RWPE2 (cell line): ENCODE measurements around the gene IER3IP1.

Source experiments
- ATAC-seq: fragments of 200-7000 bp; cut with Tn5 transposase; 3 replicates; pipeline ENCODE4 v1.9.1; 2021; ENCODE audit warnings: low read depth
- DNase-seq: peaks from one replicate; pipeline ENCODE4 v3.0.0-alpha.2; 2020; ENCODE audit warnings: low spot score
- H3K27ac ChIP-seq: fragments of 450-650 bp; 2 replicates; pipeline ENCODE4 v1.5.1; 2017; ENCODE audit warnings: mild to moderate bottlenecking; ENCODE audit not compliant: poor library complexity, severe bottlenecking
- H3K27me3 ChIP-seq: fragments of 250-450 bp; sonication (Bioruptor Pico); 2 replicates; pipeline ENCODE4 v1.5.1; 2021; ENCODE audit warnings: mild to moderate bottlenecking, moderate library complexity; ENCODE audit not compliant: insufficient read depth, poor library complexity, severe bottlenecking
- H3K36me3 ChIP-seq: fragments of 250-450 bp; sonication (Bioruptor Pico); 2 replicates; pipeline ENCODE4 v1.5.1; 2020; ENCODE audit warnings: low read depth, mild to moderate bottlenecking, moderate library complexity
- H3K4me1 ChIP-seq: fragments of 250-450 bp; sonication (Bioruptor Pico); 2 replicates; pipeline ENCODE4 v1.5.1; 2021; ENCODE audit warnings: mild to moderate bottlenecking, moderate library complexity; ENCODE audit not compliant: insufficient read depth, poor library complexity, severe bottlenecking
- H3K4me3 ChIP-seq: fragments of 250-450 bp; sonication (Bioruptor Pico); 2 replicates; pipeline ENCODE4 v1.5.1; 2021; ENCODE audit warnings: mild to moderate bottlenecking, moderate library complexity; ENCODE audit not compliant: severe bottlenecking
- H3K9me3 ChIP-seq: fragments of 250-450 bp; sonication (Bioruptor Pico); 2 replicates; pipeline ENCODE4 v1.5.1; 2021; ENCODE audit warnings: mild to moderate bottlenecking, moderate library complexity; ENCODE audit not compliant: severe bottlenecking
- CTCF ChIP-seq: fragments of 450-650 bp; IDR thresholded peaks from one replicate; pipeline ENCODE4 v1.5.1; 2017; ENCODE audit warnings: mild to moderate bottlenecking, moderate library complexity; ENCODE audit not compliant: poor library complexity, severe bottlenecking

Gene IER3IP1

GRCh38 chr18:47141289-47141688 lies 34.9 kb downstream of the IER3IP1 start:
- Histone ChIP-seq H3K27ac (no peak overlapping the region), H3K4me1 (no peaks in the 10 kb centered on the region), H3K36me3 (no peaks in the 10 kb centered on the region; the same call in 1 of the 2 replicates), H3K4me3 (no peak overlapping the region), H3K9me3 (no peaks in the 10 kb centered on the region), H3K27me3 (no peaks in the 10 kb centered on the region)
- TF ChIP-seq CTCF, result no peak
- ATAC-seq, result no peak
- no peak for DNase-seq

- Histone ChIP-seq H3K9me3 (no peaks in the 10 kb centered on the region), H3K27me3 (no peaks in the 10 kb centered on the region), H3K4me3 (no peak overlapping the region), H3K36me3 (peaks cover 11% of the 10 kb centered on the region), H3K27ac (no peak overlapping the region), H3K4me1 (no peaks in the 10 kb centered on the region)
- ATAC-seq (no peak), DNase-seq (no peak)
- no peak for TF ChIP-seq CTCF
These were observed 55.0 kb downstream of the IER3IP1 start for GRCh38 chr18:47121146-47121545.

- no peak overlapping the region for H3K4me3 ChIP-seq
- DNase-seq (no peak), ATAC-seq (no peak)
- peaks cover 11% of the 10 kb centered on the region for H3K36me3 ChIP-seq
- no peak overlapping the region for H3K27ac ChIP-seq
- no peaks in the 10 kb centered on the region for H3K27me3 ChIP-seq
- H3K4me1 ChIP-seq, result no peaks in the 10 kb centered on the region
- TF ChIP-seq CTCF, result no peak
- H3K9me3 ChIP-seq, result no peaks in the 10 kb centered on the region
These were observed 55.7 kb downstream of the IER3IP1 start for GRCh38 chr18:47120428-47120827.

- no peaks in the 10 kb centered on the region for H3K9me3 ChIP-seq
- TF ChIP-seq CTCF, result no peak
- no peak overlapping the region for H3K27ac ChIP-seq
- no peak for DNase-seq
- H3K4me3 ChIP-seq, result no peak overlapping the region
- peaks cover 19% of the 10 kb centered on the region for H3K36me3 ChIP-seq
- no peaks in the 10 kb centered on the region for H3K27me3 ChIP-seq
- ATAC-seq, result no peak
- no peaks in the 10 kb centered on the region for H3K4me1 ChIP-seq
These were observed 57.2 kb downstream of the IER3IP1 start for GRCh38 chr18:47118981-47119380.

DNA sequence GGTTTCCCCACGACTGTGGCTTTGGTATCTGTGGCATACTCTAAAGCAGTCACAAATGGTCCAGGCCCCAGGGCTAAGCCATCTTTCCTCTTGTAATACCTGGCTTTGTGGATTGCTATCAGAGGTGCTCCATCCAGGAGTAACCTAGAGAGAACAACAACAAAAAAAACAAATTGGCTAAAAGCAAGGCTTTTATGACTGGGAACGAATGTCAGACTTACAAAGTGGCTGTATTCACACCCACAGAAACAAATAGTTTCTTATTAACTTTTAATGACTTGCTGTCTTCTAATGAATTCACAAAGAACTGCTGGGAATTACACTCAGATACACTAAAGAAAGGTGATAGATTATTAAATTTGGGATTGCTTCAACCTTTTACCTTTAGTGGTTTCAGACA lies 61.0 kb downstream of the IER3IP1 start:
- TF ChIP-seq CTCF, result no peak

More for the DNA sequence above, 61.0 kb downstream of the IER3IP1 start:
- Histone ChIP-seq H3K4me1 (no peaks in the 10 kb centered on the region), H3K27me3 (no peaks in the 10 kb centered on the region), H3K4me3 (no peak overlapping the region), H3K9me3 (no peaks in the 10 kb centered on the region), H3K27ac (no peak overlapping the region), H3K36me3 (peaks cover 37% of the 10 kb centered on the region)
- DNase-seq (no peak), ATAC-seq (no peak)
